GM19397 (cell line): ENCODE data around the gene SMYD3.

ENCODE experiments used
- ATAC-seq: cut with Tn5 transposase; IDR thresholded peaks from one replicate; pipeline ENCODE4 v1.9.1; 2021; ENCODE audit warnings: mild to moderate bottlenecking, moderate library complexity; ENCODE audit not compliant: unreplicated experiment

SMYD3 gene

DNA sequence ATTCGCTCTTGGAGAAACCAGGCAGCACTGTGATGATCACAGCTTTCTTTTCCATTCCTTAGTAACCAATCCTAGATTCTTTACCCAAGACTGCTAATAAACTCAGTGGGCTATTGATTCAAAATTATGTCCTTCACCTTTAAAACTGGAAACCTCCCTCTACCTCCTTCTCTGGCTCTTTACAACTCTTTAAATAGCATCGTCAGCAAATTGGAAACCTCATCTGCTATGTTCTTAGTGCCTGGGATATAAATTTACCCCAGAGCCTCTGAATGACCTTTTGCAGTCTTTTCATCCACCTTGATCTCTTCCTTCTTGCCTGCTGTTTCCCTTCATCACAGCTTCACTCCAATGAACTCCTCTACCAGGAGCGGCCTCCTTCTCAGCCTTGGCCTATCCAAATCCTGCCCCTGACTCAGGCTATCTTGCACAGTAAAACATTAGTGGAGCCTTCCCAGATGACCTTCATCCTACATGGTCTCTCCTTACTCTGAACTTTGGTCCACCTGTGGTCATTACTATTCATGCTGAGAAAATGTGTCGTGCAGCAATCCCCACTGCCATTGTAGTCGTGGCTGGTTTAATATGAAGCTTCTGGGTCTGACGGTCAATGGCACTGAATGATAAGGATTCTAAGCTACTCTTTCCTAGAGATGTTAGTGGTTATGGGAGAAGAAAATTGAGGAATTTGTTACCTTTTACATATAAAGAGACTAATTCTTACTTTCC lies 644.1 kb downstream of the SMYD3 start:
- no peak for ATAC-seq

DNA sequence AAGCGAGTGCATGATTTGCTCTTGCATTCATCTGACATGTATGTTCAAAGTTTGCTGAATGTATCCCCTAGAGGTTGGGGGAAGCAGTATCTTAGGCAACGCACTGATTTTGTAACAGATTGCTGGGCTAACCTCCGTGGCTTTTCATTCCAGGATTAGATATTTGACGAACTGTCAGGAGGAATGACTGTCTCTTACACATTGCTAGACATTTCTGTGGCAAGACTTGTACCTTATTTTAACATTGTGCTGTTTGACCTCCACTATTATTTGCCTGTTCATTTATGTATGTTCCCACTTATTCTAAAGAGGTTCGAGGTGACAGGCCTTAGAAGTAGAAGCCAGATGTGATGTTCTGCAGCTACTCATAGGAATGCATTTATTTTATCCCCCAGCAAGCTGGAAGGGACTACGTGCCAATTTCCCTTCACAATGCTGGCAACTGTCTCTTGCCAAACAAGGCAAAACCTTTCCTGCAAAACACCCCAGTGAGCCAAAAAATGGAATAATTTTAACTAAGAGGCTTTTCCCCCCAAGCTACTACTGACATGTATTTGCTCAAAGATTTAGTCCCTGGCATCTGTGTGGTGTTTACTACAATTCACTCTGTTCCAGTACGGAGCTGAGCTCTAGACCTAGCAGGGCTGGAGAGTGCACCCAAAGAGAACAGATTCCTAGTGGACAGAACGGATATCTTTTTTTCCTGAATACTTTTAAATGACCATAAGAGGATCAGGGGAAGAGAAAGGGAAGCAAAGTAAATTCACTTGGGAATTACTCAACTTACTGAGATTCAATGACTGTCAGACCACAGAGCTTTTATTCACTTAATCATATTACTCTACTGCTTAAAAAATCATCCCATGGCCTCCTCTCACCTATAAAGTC lies 646.2 kb downstream of the SMYD3 start:
- ATAC-seq, result no peak

GRCh38 chr1:245859493-245860114 lies 647.5 kb downstream of the SMYD3 start:
- no peak for ATAC-seq

DNA sequence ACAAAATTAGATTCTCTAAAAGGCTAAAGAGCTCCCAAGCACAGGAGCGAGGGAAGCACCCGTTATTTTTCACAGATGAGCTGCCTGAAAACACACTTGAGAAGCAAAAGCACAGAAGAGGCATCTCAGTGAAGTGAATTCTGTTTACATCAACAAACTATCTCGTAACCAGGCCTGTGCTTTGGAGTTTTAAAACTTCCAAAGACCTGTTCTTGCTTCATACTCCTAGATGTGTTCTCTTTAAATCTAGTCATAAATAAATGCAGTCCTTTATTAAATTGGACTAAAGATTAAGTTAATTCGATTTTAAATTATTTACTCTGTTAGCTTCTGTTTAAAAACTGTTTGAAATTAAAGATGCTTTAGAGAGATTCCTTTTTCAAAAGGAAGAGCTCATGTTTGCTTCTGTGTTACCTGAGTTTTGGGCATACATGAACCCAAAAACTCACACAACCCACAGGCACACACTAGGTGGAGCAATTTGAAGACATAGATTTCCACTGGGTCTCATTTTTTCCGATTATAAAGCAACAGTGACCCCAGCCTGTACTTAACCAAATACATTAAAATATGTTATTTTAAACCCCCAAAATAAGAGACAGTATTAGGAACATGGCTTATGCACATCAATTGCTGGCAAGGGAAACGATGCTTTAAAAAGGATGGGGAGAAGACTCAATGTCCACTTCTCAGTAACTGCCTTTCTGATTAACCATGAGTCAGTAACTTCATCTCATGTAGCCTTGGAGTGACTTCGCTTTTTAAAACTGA lies 648.2 kb downstream of the SMYD3 start:
- no peak for ATAC-seq

DNA sequence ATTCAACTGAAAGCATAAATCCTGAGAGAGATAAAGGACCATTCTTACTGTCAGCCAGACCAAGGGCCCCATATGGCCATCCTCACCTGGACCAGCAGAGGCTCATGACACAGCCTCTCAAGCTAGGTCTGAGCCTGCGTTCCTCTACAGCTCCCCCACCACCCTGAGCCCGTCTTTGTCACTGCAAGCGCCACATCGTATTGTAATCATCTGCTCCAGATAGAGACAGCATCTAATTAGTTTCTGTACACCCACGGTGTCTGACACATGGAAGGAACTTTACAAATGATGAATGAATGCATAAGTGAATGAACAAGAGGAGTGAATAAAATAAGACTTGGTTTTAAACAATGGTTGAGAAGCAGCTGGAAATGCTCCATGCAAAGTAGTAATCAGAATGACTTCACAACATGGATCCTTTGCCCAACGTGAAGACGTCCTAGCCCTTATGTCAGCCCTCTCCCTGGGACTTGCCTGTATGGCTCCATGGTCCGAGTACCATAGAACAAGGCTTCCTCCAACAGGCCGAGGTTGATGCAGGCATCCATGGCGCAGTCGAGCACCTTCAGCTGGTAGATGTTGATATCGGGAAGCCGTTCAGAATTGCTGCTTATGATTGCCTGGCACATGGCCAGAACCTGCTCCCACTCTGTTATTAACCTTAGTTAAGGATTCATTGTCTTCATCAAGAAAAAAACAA lies 648.9 kb downstream of the SMYD3 start:
- ATAC-seq, result no peak

DNA sequence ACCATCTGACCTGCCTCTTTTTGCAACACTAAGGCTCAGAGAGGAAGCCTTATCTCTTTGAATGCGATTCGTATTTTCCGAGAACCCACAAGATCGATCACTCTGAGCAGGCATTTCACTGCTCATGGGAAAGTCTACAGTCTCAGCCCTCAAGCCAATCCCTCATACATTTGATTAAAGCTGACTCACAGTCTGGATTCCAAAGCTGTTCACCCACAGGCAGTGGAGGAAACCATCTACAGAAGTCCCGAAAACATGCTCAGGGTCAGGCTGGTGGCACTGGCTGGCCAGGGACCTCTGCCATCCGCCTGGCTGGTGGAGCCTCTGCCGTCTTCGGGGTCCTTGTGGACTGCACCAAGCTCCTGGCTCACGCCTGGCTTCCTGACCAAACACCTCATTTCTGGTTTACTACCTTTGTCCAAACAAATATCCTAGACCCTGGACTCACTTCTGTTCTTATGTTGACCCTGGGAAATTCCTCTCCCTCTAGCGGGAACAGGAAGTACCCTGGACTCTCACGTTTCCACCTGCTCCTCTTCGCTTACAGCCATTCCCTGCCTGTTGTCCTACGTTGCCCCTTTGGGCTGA lies 650.0 kb downstream of the SMYD3 start:
- ATAC-seq, result no peak

DNA sequence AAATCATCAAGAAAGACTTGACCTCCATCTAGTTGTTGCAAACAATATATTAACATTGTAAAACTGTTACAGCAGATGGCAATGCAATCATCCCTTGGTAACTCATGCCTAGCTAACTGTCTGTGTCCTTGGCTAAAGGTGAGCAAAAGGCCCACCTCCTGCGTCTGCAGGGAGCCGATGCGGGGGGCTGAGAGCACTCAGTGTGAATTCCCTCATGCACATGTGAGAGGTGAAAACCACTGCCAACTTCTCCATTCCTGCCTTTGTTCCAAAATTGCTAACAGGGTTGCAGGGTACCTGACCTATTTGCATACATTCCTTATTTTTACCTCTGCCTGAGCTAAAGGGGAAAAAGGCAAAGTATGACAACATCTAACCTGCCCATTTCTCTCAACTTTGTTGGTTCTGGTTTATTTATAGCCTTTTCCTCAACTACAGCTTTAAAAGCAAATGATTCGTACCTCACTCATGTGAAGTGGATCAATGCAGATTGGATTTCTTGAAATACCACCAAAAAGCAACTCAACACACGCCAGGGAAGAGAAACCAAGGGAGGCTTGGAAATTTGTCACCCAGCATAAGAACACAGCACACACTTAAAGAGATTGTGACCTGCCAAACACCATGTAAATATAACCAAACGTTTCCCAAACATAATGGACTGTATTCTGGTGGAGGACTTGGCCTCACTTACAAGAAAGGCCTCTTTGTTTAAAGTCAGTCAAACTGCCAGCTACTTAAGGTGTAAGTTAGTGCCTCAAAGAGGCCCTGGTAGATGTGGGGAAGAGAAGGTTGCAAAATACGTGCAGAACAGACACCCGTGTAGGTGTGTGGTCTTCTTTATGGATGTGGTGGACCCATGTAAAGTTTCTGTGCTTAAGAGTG lies 651.0 kb downstream of the SMYD3 start:
- ATAC-seq, result no peak

- no peak for ATAC-seq
These were observed 653.8 kb downstream of the SMYD3 start for GRCh38 chr1:245853291-245853690.

GRCh38 chr1:245843101-245843500 lies 664.0 kb downstream of the SMYD3 start:
- no peak for ATAC-seq

GRCh38 chr1:245842106-245842505 lies 665.0 kb downstream of the SMYD3 start:
- no peak for ATAC-seq

- ATAC-seq, result no peak
These were observed 666.1 kb downstream of the SMYD3 start for GRCh38 chr1:245840971-245841370.

DNA sequence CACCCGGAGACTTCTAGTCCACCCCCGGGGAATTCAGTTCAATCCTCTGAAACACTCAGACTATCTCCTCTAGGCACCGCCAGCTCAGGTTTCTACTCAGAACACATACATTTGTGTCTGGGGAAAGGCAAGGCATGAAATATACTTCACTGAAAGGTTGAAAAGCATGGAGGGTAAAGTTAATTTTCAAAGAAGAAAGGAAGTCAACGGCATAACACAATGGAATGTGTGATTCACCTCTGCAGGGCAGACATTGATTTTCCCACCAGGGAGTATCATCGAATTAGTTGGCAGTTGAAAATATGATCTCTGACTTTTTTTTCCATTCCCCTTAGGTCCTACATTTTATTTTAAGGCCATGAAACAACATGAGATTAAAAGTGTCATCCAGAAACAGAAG lies 669.4 kb downstream of the SMYD3 start:
- ATAC-seq, result no peak

GRCh38 chr1:245835386-245835785 lies 671.7 kb downstream of the SMYD3 start:
- no peak for ATAC-seq

- ATAC-seq, result no peak
These were observed 673.1 kb downstream of the SMYD3 start for GRCh38 chr1:245834002-245834401.

DNA sequence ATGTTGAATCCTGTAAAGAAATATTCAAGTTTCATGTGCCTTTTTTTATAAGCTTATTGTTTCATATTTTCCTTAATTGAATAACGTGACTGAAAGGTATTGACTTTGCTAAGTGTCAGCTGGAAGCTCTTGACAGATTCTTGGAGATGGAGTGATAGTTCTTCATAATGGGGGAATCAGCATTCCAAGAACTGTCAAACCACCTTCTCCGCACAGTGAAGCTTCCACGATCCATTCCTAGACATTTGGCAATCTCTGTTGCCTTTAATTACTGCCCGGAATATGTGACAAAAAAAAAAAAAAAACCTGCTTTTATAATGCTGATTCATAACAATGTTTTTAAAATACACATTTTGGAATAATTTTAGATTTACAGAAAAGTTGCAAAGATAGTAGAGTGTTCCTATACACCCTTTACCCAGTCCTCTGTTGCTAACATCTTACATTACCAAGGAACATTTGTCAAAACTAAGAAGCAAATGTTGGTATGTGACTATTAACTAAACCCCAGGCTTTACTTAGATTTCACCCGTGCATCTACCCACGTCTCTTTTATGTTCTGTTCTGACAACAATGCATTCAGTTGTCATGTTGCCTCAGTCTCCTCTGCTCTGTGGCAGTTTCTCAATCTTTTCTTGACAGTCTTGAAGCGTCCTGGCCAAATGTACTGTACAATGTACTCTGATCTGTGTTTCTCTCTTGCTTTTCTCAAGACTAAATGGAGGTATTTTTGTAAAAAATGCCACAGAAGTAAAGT lies 674.1 kb downstream of the SMYD3 start:
- no peak for ATAC-seq

DNA sequence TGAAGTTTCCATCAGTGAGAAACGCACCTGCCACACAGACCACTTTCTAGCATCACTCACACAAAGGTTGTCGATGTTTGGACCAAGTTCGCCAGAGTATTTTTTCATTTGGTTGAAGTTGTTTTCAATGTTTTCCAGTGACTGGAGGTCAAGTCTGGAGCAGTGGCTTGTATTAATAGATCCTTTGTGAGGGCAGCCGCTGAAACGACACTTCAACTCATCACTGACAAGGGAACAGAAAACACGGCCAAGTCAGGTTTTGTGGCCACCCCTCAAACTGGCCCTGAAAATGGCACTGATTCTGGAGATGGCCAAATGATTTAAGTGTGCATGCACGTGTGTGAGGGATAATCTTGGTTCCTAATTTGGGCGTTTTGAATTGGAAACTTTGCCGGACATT lies 675.6 kb downstream of the SMYD3 start:
- ATAC-seq, result no peak

GRCh38 chr1:245829826-245830225 lies 677.3 kb downstream of the SMYD3 start:
- no peak for ATAC-seq

- no peak for ATAC-seq
These were observed 677.9 kb downstream of the SMYD3 start for GRCh38 chr1:245829194-245829593.
